AG10803 (cell line): ENCODE measurements around the gene EXT2.

Experiments used
- DNase-seq: peaks from one replicate; pipeline ENCODE4 v3.0.0; 2010; ENCODE audit warnings: low read depth
- H3K4me3 ChIP-seq: 2 replicates; pipeline ENCODE4 v1.5.1; 2011; ENCODE audit warnings: mild to moderate bottlenecking, low read length, control low read depth
- CTCF ChIP-seq: conservative IDR thresholded peaks from 2 replicates; pipeline ENCODE4 v1.5.1; 2011; ENCODE audit warnings: mild to moderate bottlenecking, low read length, control low read depth, inconsistent platforms

EXT2 gene

GRCh38 chr11:44095506-44096359 is at the start of gene EXT2:
TSS of gene EXT2 (plus strand) at chr11:44095678. CDS start at chr11:44107713, 12,035 bp downstream.
- H3K4me3 ChIP-seq, result peak within 1 kb of the TSS; percentile 82
- TF ChIP-seq CTCF, result peak; percentile 74
- DNase-seq, result peak; percentile 77

- no peak for DNase-seq
- no peak for TF ChIP-seq CTCF
- no peak overlapping the region for H3K4me3 ChIP-seq
Observed at GRCh38 chr11:44046182-44046581, 49.3 kb upstream of the EXT2 start.

GRCh38 chr11:44047298-44047697 is 48.2 kb upstream of the EXT2 start:
- no peak for DNase-seq

GRCh38 chr11:44047931-44048431 is 47.5 kb upstream of the EXT2 start, which contains the start of gene ACCSL:
TSS of gene ACCSL (plus strand) at chr11:44047981. CDS start at chr11:44048037, 56 bp downstream.
- no peak for TF ChIP-seq CTCF
- no peak for DNase-seq
- H3K4me3 ChIP-seq, result no peak within 1 kb of the TSS

More at GRCh38 chr11:44047298-44047697, 48.2 kb upstream of the EXT2 start:
- H3K4me3 ChIP-seq, result no peak overlapping the region
- TF ChIP-seq CTCF, result no peak

- no peak for TF ChIP-seq CTCF
- H3K4me3 ChIP-seq, result no peak overlapping the region
- DNase-seq, result no peak
Observed at GRCh38 chr11:44049832-44050231, 45.6 kb upstream of the EXT2 start.

- no peak for DNase-seq
- no peak for TF ChIP-seq CTCF
- no peak overlapping the region for H3K4me3 ChIP-seq
Observed at GRCh38 chr11:44051171-44051570, 44.3 kb upstream of the EXT2 start.

GRCh38 chr11:44057340-44057739 is 38.1 kb upstream of the EXT2 start:
- no peak for TF ChIP-seq CTCF
- H3K4me3 ChIP-seq, result no peak overlapping the region
- no peak for DNase-seq
